Measurements from ENCODE around the gene TMEM200A.

GRCh38 chr6:130359736-130360135 lies 6.1 kb upstream of the TMEM200A start:
- no peak for TF ChIP-seq EZH2phosphoT487 (IDR thresholded peaks at IDR 0.05; ENCODE audit: low read depth)
- TF ChIP-seq CTCF (IDR thresholded peaks at IDR 0.05; ENCODE audit: low read depth, low read length) = no peak

Data from OCI-LY3 (cell line).